ENCODE results near the gene ALDH1L1.

- no peak for TF ChIP-seq MAFK (IDR thresholded peaks at IDR 0.05; ENCODE audit: low read depth, low read length)
- TF ChIP-seq SP1 (IDR thresholded peaks at IDR 0.05; ENCODE audit: low read depth, low read length), result no peak
- TF ChIP-seq RFX5 (IDR thresholded peaks at IDR 0.05; ENCODE audit: borderline replicate concordance, low read depth, low read length), result no peak
- TF ChIP-seq POLR2A (IDR thresholded peaks at IDR 0.05; ENCODE audit: control extremely low read depth in 1 of 2, low read depth in 2 of 2, low read length in 2 of 2), result no peak
- no peak for TF ChIP-seq YY1 (IDR thresholded peaks at IDR 0.05; ENCODE audit: low read depth, low read length)
- no peak for TF ChIP-seq BRCA1 (IDR thresholded peaks at IDR 0.05; ENCODE audit: low read depth, low read length)
Observed at GRCh38 chr3:126166009-126166408, 14.4 kb downstream of the ALDH1L1 start.
